NT2/D1 (cell line): Measurements from ENCODE around the gene SLC7A1.

Experiments used
- YY1 ChIP-seq: IDR thresholded peaks from 2 replicates; pipeline ENCODE4 v1.6.1; 2011; ENCODE audit not compliant: insufficient read length, insufficient read depth
- ZNF274 ChIP-seq: IDR thresholded peaks from 2 replicates; pipeline ENCODE4 v1.6.1; 2011; ENCODE audit warnings: mild to moderate bottlenecking, low read depth, low read length

DNA sequence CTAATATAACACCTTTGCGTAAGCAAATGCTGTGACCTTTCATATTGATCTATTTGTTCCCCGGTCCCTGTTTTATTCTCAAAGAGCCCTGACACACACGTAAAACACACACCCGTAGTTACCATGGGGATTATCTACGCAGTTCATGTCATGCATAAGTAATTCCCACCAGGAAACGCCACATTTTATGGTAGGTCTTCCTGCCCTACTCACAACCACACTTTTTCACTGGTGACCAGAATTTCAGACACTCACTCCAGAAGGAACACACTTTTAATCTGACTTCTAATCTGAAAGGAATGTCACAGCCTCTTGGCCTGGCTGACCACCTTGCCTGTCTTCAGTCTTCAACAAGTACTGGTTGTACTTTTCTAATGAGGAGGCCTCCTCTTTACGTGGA, 46.8 kb downstream of the SLC7A1 start:
- TF ChIP-seq YY1 (no peak), ZNF274 (no peak)
